Central memory CD8-positive, alpha-beta T cell (primary cell): Measurements from ENCODE around the gene LMNB1.
"Not testable (repeated sequence)": the region's sequence is repeated elsewhere in the genome, so short reads cannot be mapped to it uniquely, and the experiment has no call there.

Source experiments
- ATAC-seq: fragments of 150-1000 bp; cut with Tn5 transposase; replicated peaks from 2 replicates; pipeline ENCODE4 v1.10.0; 2022; ENCODE audit warnings: mild to moderate bottlenecking, moderate FRiP score, moderate number of reproducible peaks; ENCODE audit not compliant: poor library complexity, severe bottlenecking; ENCODE audit errors: extremely low read depth
- DNase-seq, 2 donors: peaks; one replicate each; pipeline ENCODE4 v3.0.0; 2021; ENCODE audit warnings: low spot score in 2 of 2
- H3K27ac Mint-ChIP-seq: one replicate; pipeline ENCODE4 v1.8.0; 2022; ENCODE audit warnings: low read depth, mild to moderate bottlenecking, moderate library complexity, mixed read lengths
- H3K27me3 Mint-ChIP-seq: one replicate; pipeline ENCODE4 v1.8.0; 2022; ENCODE audit warnings: mixed read lengths
- H3K36me3 Mint-ChIP-seq: one replicate; pipeline ENCODE4 v1.8.0; 2022; ENCODE audit warnings: mild to moderate bottlenecking, moderate library complexity, mixed read lengths; ENCODE audit not compliant: insufficient read depth
- H3K4me1 Mint-ChIP-seq: one replicate; pipeline ENCODE4 v1.8.0; 2022; ENCODE audit warnings: mixed read lengths
- H3K4me3 Mint-ChIP-seq: one replicate; pipeline ENCODE4 v1.8.0; 2022; ENCODE audit warnings: mild to moderate bottlenecking, moderate library complexity, mixed read lengths
- H3K9me3 Mint-ChIP-seq: one replicate; pipeline ENCODE4 v1.8.0; 2022; ENCODE audit warnings: mixed read lengths

Gene LMNB1, protein sequence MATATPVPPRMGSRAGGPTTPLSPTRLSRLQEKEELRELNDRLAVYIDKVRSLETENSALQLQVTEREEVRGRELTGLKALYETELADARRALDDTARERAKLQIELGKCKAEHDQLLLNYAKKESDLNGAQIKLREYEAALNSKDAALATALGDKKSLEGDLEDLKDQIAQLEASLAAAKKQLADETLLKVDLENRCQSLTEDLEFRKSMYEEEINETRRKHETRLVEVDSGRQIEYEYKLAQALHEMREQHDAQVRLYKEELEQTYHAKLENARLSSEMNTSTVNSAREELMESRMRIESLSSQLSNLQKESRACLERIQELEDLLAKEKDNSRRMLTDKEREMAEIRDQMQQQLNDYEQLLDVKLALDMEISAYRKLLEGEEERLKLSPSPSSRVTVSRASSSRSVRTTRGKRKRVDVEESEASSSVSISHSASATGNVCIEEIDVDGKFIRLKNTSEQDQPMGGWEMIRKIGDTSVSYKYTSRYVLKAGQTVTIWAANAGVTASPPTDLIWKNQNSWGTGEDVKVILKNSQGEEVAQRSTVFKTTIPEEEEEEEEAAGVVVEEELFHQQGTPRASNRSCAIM

DNA sequence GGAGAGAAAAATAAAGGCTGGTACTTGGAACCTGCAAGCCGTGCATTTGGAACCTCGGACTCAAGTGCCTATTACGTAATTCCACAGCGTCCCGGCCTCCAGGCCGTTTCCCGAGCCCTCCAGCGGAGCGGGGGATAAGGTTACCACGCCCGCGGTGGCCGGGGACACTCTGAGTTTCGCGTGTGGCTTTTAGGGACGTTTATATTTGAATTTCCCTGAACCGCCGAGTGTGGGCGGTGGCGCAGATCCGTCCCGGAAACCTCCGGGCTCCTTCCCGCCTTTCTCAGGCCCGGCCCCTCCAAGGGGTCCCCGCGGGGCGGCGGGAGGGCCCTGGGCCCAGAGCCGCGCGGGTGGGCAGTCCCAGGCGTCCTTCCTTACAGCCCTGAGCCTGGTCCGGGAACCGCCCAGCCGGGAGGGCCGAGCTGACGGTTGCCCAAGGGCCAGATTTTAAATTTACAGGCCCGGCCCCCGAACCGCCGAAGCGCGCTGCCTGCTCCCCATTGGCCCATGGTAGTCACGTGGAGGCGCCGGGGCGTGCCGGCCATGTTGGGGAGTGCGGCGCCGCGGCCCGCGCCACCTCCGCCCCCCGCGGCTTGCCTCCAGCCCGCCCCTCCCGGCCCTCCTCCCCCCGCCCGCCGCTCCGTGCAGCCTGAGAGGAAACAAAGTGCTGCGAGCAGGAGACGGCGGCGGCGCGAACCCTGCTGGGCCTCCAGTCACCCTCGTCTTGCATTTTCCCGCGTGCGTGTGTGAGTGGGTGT, at the start of gene LMNB1:
TSS of gene LMNB1 (plus strand) at position 638 of the 758 bp plus-strand sequence. CDS start 373 bp downstream, outside the sequence.
- H3K9me3 Mint-ChIP-seq: no peaks in the 10 kb centered on the region
- peak within 1 kb of the TSS; percentile 89 for H3K27ac Mint-ChIP-seq
- peak; percentile 75 for ATAC-seq
- H3K4me3 Mint-ChIP-seq: peak within 1 kb of the TSS; percentile 98
- peaks cover 23% of the 10 kb centered on the region for H3K4me1 Mint-ChIP-seq
- no peaks in the 10 kb centered on the region for H3K27me3 Mint-ChIP-seq
- H3K36me3 Mint-ChIP-seq: peaks cover 22% of the 10 kb centered on the region
- DNase-seq: peak; percentile 90 to 92

DNA sequence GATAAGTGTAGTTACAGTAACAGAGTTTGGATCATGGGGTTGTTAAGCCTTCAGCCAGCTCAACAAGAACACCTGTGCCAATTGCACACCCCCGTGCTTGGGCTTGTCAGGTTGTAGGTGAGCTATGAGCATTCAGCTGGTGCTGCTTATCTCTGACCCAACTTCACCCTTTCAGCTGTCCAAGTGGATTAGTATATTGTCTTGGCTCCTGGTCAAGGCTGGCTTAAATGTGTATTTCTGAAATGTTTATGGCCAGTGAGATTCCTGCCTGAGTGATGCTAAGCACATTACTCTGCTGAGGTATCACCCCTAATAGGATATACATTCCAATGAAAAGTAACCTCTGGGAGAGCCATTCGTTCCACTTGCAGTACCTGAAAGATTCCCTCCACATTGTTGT, 44.2 kb upstream of the LMNB1 start:
- Mint-ChIP-seq H3K27ac (no peak overlapping the region), H3K27me3 (no peaks in the 10 kb centered on the region), H3K4me1 (peaks cover 6% of the 10 kb centered on the region), H3K4me3 (no peak overlapping the region), H3K9me3 (no peaks in the 10 kb centered on the region), H3K36me3 (no peaks in the 10 kb centered on the region)
- DNase-seq: no peak
- no peak for ATAC-seq

- H3K4me3 Mint-ChIP-seq, H3K36me3 Mint-ChIP-seq, H3K27ac Mint-ChIP-seq, DNase-seq, H3K27me3 Mint-ChIP-seq, H3K9me3 Mint-ChIP-seq, H3K4me1 Mint-ChIP-seq, ATAC-seq: not testable (repeated sequence)
Measured at GRCh38 chr5:126734573-126734972, 42.4 kb upstream of the LMNB1 start.

DNA sequence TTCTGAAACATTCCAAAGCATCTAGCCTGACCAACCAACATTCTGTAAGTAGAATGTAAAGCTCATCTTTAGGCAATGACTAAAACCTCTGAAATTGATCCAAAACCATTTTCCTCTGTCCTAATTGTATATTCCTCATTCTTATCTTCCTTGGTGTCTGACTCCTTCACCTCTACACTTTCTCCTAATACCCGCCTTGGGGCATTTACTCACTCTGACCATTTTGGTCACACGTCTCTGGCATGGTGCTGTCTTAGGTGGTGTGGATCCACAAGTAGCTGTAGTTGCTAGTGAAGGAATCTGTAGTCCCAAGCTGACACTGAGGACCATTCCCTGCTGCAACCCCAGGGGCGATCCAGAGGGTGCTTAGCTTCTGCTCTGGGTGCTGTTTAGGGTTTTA, 40.8 kb upstream of the LMNB1 start:
- H3K27me3 Mint-ChIP-seq: peaks cover 5% of the 10 kb centered on the region
- DNase-seq (no peak), ATAC-seq (no peak)
- no peak overlapping the region for H3K4me3 Mint-ChIP-seq
- H3K9me3 Mint-ChIP-seq: no peaks in the 10 kb centered on the region
- H3K4me1 Mint-ChIP-seq: peaks cover under 1% of the 10 kb centered on the region
- no peak overlapping the region for H3K27ac Mint-ChIP-seq
- H3K36me3 Mint-ChIP-seq: no peaks in the 10 kb centered on the region

DNA sequence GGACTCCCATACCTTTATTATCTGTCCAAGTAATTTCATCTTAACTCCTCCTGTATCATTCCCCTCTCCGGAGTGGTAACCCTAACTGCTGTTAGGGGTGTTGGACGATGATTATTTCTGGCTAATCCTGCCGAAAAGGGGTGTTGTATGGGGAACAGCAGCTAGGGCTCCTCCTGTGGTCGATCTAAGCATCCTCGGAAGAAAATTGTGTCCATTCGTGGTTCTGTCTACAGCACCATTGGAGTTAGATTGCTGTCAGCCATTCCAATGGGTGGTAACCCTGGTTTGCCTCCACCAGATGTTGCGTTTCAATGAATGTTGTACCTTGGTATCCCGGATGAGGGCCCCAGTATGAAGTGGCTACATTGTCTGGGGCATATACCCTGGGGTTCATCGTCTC, 35.6 kb upstream of the LMNB1 start:
- ATAC-seq: no peak
- no peaks in the 10 kb centered on the region for H3K36me3 Mint-ChIP-seq
- H3K9me3 Mint-ChIP-seq: no peaks in the 10 kb centered on the region
- peaks cover 15% of the 10 kb centered on the region for H3K27me3 Mint-ChIP-seq
- H3K27ac Mint-ChIP-seq: no peak overlapping the region
- H3K4me1 Mint-ChIP-seq: no peaks in the 10 kb centered on the region
- no peak overlapping the region for H3K4me3 Mint-ChIP-seq
- no peak for DNase-seq

GRCh38 chr5:126742425-126742824, 34.5 kb upstream of the LMNB1 start:
- Mint-ChIP-seq H3K4me3 (no peak overlapping the region), H3K27ac (no peak overlapping the region), H3K27me3 (peaks cover 15% of the 10 kb centered on the region), H3K36me3 (no peaks in the 10 kb centered on the region), H3K9me3 (no peaks in the 10 kb centered on the region), H3K4me1 (peaks cover under 1% of the 10 kb centered on the region)
- ATAC-seq: no peak
- DNase-seq: no peak

DNA sequence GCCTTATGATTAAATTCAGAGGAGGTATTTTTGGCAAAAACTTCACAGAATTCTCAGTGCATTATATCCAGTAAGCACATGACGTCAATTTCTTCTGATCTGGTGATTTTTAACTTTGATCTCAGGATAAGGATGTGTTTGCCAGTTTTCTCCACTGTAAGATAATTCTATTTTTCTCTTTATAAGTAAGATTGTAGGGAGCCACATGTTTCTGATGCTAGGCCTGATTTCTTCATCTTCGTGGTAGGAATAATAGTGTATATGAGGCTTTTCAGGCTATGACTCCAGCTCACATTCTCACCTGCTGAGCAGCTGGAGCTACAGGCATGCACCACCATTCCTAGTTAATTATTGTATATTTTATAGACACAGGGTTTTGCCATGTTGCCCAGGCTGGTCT, 32.1 kb upstream of the LMNB1 start:
- Mint-ChIP-seq H3K27ac (no peak overlapping the region), H3K4me3 (no peak overlapping the region), H3K27me3 (peaks cover 15% of the 10 kb centered on the region), H3K4me1 (peaks cover 17% of the 10 kb centered on the region), H3K9me3 (no peaks in the 10 kb centered on the region), H3K36me3 (no peaks in the 10 kb centered on the region)
- ATAC-seq (no peak), DNase-seq (no peak)

DNA sequence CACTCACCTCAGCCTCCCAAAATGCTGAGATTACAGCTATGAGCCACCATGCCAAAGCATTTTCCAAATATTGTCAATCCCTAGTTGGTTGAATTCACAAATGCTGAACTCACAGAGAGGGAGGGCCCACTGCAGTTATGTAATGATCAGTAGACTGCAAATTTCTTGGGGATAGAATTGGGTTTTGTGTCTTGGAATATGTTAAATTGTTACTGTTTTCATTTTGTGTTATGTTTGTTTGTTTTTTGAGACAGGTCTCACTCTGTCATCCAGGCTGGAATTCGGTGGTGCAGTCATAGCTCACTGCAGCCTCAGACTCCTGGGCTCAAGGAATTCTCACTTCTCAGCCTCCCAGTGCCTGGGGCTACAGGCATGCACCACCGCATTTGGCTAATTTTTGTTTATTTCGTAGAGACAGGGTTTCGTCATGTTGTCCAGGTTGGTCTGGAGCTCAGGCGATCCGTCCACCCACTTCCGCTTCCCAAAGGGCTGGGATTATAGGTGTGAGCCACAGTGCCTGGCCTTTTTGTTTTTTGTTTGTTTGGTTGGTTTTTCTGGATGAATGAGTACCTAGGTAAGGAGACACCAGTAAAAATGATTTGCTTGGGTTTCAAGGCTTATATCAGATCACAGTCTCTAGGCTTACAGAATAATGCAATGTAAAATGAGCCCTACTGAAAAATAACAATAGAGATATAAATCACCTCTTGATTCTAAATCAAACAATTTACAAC, 31.5 kb upstream of the LMNB1 start:
- Mint-ChIP-seq H3K4me3 (no peak overlapping the region), H3K36me3 (no peaks in the 10 kb centered on the region), H3K9me3 (no peaks in the 10 kb centered on the region), H3K27me3 (peaks cover 15% of the 10 kb centered on the region), H3K4me1 (peaks cover 17% of the 10 kb centered on the region), H3K27ac (no peak overlapping the region)
- no peak for DNase-seq
- no peak for ATAC-seq

- peaks cover 9% of the 10 kb centered on the region for H3K27me3 Mint-ChIP-seq
- H3K27ac Mint-ChIP-seq: no peak overlapping the region
- H3K9me3 Mint-ChIP-seq: no peaks in the 10 kb centered on the region
- DNase-seq: no peak
- H3K4me1 Mint-ChIP-seq: peaks cover 17% of the 10 kb centered on the region
- H3K4me3 Mint-ChIP-seq: no peak overlapping the region
- H3K36me3 Mint-ChIP-seq: no peaks in the 10 kb centered on the region
- ATAC-seq: no peak
Measured at GRCh38 chr5:126746290-126746689, 30.6 kb upstream of the LMNB1 start.

DNA sequence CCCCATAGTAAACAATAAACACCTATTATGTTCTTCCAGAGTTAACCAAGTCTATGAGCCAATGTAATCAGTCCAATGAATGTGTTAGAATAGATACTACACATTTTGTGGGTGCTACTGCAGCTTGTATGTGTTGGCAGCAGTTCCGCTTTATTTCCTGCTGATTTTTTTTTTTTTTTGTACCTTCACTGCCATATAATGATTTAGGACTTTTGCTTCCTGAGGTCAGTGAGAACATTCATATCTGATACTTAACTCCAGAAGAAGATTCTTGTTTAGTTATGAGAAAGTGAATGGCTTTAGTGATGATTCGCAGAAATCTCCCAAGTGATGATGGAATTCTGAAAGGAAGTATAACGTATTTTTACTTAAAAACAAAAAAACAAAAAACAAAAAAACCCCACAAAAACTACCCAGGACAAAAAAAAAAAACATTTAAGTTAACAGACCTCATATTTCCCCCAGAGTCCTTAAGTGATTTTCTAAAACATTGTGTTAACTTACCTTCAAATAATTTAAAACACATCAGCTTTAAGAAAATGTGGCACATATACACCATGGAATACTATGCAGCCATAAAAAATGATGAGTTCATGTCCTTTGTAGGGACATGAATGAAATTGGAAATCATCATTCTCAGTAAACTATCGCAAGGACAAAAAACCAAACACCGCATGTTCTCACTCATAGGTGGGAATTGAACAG, 24.7 kb upstream of the LMNB1 start:
- no peak for ATAC-seq
- H3K27me3 Mint-ChIP-seq: no peaks in the 10 kb centered on the region
- H3K4me3 Mint-ChIP-seq: no peak overlapping the region
- H3K9me3 Mint-ChIP-seq: no peaks in the 10 kb centered on the region
- H3K27ac Mint-ChIP-seq: no peak overlapping the region
- no peaks in the 10 kb centered on the region for H3K36me3 Mint-ChIP-seq
- H3K4me1 Mint-ChIP-seq: peaks cover 17% of the 10 kb centered on the region
- DNase-seq: no peak

DNA sequence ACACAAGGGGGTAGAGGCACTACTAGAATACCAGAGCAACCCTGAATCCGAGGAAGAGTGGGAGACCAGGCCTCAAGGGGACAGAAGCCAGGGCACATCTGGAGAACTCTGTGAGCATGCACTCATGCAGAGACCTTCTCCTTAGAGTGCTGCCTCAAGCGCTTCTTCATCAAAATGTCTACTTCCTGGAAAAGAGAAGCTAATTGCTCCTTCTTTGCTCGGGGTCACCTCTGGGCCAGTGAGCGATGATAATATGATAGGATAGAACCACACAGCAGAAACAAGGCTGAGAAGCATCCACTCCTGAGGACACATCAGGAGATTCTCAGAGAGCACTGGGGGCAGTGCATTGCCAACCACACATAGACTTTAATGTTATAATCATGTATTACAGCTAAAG, 23.7 kb upstream of the LMNB1 start:
- ATAC-seq: no peak
- Mint-ChIP-seq H3K27me3 (no peaks in the 10 kb centered on the region), H3K4me1 (peaks cover 12% of the 10 kb centered on the region), H3K9me3 (no peaks in the 10 kb centered on the region), H3K4me3 (no peak overlapping the region), H3K27ac (no peak overlapping the region), H3K36me3 (no peaks in the 10 kb centered on the region)
- no peak for DNase-seq

DNA sequence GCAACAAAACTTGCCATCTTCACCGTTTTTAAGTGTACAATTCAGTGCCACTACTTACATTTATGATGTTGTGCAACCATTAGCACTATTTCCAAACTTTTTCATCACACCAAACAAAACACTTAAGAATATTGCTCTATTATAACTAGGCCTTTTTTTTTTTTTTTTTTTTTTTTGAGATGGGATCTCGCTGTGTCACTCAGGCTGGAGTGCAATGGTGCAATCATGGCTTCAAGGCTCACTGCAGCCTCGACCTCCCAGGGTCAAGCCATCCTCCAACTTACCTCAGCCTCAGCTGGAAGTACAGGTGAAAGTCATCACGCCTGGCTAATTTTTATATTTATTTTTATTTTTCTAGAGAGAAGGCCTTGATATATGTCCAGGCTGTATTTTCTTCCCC, 22.3 kb upstream of the LMNB1 start:
- H3K4me1 Mint-ChIP-seq: peaks cover 10% of the 10 kb centered on the region
- no peak for DNase-seq
- no peak overlapping the region for H3K27ac Mint-ChIP-seq
- H3K36me3 Mint-ChIP-seq: peaks cover 2% of the 10 kb centered on the region
- no peak for ATAC-seq
- no peaks in the 10 kb centered on the region for H3K9me3 Mint-ChIP-seq
- H3K4me3 Mint-ChIP-seq: no peak overlapping the region
- no peaks in the 10 kb centered on the region for H3K27me3 Mint-ChIP-seq
